C4-2B (cell line): ENCODE results near the gene EMC1.

Experiments used
- CTCF ChIP-seq: fragments of 450-650 bp; conservative IDR thresholded peaks from 2 replicates; pipeline ENCODE4 v1.5.1; 2017; ENCODE audit warnings: mild to moderate bottlenecking
- ZFX ChIP-seq: fragments of 450-650 bp; IDR thresholded peaks from 2 replicates; pipeline ENCODE4 v1.6.1; 2017

GRCh38 chr1:19219451-19219850 lies 31.9 kb downstream of the EMC1 start:
- TF ChIP-seq CTCF (no peak), ZFX (no peak)
